Measurements from ENCODE around the gene CHODL.

- no peak for TF ChIP-seq EP300 (IDR thresholded peaks at IDR 0.05; ENCODE audit: borderline replicate concordance in 1 of 2, low read depth in 1 of 2, low read length in 1 of 2)
- no peak for TF ChIP-seq CTCF (IDR thresholded peaks at IDR 0.05)
- TF ChIP-seq YY1 (IDR thresholded peaks at IDR 0.05; ENCODE audit: low read depth), result no peak
- TF ChIP-seq, protein P1, sequence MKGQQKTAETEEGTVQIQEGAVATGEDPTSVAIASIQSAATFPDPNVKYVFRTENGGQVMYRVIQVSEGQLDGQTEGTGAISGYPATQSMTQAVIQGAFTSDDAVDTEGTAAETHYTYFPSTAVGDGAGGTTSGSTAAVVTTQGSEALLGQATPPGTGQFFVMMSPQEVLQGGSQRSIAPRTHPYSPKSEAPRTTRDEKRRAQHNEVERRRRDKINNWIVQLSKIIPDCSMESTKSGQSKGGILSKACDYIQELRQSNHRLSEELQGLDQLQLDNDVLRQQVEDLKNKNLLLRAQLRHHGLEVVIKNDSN (IDR thresholded peaks at IDR 0.05; ENCODE audit: borderline replicate concordance, low read depth), result no peak
- no peak for TF ChIP-seq ELF1 (IDR thresholded peaks at IDR 0.05)
- TF ChIP-seq EZH2phosphoT487 (IDR thresholded peaks at IDR 0.05; ENCODE audit: borderline replicate concordance, low read depth), result no peak
- no peak for TF ChIP-seq NRF1 (IDR thresholded peaks at IDR 0.05; ENCODE audit: low read depth, low read length)
- no peak for TF ChIP-seq POLR2AphosphoS5 (IDR thresholded peaks at IDR 0.05; ENCODE audit: low read depth, low read length)
- TF ChIP-seq GATA2 (CRISPR knock-in tag; IDR thresholded peaks at IDR 0.05), result no peak
- TF ChIP-seq, protein P2, sequence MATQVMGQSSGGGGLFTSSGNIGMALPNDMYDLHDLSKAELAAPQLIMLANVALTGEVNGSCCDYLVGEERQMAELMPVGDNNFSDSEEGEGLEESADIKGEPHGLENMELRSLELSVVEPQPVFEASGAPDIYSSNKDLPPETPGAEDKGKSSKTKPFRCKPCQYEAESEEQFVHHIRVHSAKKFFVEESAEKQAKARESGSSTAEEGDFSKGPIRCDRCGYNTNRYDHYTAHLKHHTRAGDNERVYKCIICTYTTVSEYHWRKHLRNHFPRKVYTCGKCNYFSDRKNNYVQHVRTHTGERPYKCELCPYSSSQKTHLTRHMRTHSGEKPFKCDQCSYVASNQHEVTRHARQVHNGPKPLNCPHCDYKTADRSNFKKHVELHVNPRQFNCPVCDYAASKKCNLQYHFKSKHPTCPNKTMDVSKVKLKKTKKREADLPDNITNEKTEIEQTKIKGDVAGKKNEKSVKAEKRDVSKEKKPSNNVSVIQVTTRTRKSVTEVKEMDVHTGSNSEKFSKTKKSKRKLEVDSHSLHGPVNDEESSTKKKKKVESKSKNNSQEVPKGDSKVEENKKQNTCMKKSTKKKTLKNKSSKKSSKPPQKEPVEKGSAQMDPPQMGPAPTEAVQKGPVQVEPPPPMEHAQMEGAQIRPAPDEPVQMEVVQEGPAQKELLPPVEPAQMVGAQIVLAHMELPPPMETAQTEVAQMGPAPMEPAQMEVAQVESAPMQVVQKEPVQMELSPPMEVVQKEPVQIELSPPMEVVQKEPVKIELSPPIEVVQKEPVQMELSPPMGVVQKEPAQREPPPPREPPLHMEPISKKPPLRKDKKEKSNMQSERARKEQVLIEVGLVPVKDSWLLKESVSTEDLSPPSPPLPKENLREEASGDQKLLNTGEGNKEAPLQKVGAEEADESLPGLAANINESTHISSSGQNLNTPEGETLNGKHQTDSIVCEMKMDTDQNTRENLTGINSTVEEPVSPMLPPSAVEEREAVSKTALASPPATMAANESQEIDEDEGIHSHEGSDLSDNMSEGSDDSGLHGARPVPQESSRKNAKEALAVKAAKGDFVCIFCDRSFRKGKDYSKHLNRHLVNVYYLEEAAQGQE (IDR thresholded peaks at IDR 0.05; ENCODE audit: low read depth, low read length), result no peak
Observed at GRCh38 chr21:18274370-18274769, 29.7 kb downstream of the CHODL start.
